SH-SY5Y (cell line): ENCODE results near the gene GSPT1.

Source experiments
- GATA2 ChIP-seq: IDR thresholded peaks from 2 replicates; pipeline ENCODE4 v1.6.1; 2011; ENCODE audit warnings: mild to moderate bottlenecking, low read depth, low read length
- GATA3 ChIP-seq: IDR thresholded peaks from 2 replicates; pipeline ENCODE4 v1.6.1; 2011; ENCODE audit warnings: low read depth, mild to moderate bottlenecking, low read length, moderate library complexity

GRCh38 chr16:11875721-11876120, 40.0 kb downstream of the GSPT1 start:
- TF ChIP-seq GATA2 = no peak
- TF ChIP-seq GATA3 = no peak
